H1 (cell line): ENCODE results near the gene CNOT6. TPM values are rescaled to one million over a fixed set of nuclear protein-coding genes. Genes with fewer than 3 reads are reported as not detected.

Experiments
- TBP ChIP-seq: IDR thresholded peaks from 2 replicates; pipeline ENCODE4 v1.6.1; 2011; ENCODE audit warnings: low read depth, low read length, improper control_type of control experiment
- polyA plus RNA-seq, 7 experiments: library from polyadenylated mRNA; depleted of rRNA in 3 of 7; stranded (reverse) in 5 of 7; unstranded in 2 of 7; fragments of >200 nt in 5 of 7; fragments of 200-250 nt in 2 of 7; gene quantifications; 1 replicate in 5 of 7; 2 replicates in 1 of 7; 4 replicates in 1 of 7; pipeline versions ENCODE4 v1.2.1 to v1.2.3, GENCODE V29; 2011 to 2013; ENCODE audit warnings: missing spikeins in 2 of 7, mixed read lengths in 2 of 7
- total RNA-seq: library from RNA; stranded (reverse); fragmentation: NEBNext Ultra II Directional; extraction: Animal tissue kit (Norgen Biotek cat#: 25700); gene quantifications from 2 replicates; pipeline ENCODE4 v1.2.1, GENCODE V29; 2021
- TF ChIP-seq, protein P1 (sequence below): fragments of 300-600 bp; sonication (generic); IDR thresholded peaks from 2 replicates; pipeline ENCODE4 v1.7.1; 2012; ENCODE audit warnings: low read length, moderate library complexity, mild to moderate bottlenecking, inconsistent platforms; ENCODE audit not compliant: insufficient replicate concordance

CNOT6 gene
- total and polyA plus RNA-seq, 2 of the 8 experiments (the other 6 are each of a cell fraction or from before 2014, with no cell fraction given) = 10.7 to 45.4 TPM

DNA sequence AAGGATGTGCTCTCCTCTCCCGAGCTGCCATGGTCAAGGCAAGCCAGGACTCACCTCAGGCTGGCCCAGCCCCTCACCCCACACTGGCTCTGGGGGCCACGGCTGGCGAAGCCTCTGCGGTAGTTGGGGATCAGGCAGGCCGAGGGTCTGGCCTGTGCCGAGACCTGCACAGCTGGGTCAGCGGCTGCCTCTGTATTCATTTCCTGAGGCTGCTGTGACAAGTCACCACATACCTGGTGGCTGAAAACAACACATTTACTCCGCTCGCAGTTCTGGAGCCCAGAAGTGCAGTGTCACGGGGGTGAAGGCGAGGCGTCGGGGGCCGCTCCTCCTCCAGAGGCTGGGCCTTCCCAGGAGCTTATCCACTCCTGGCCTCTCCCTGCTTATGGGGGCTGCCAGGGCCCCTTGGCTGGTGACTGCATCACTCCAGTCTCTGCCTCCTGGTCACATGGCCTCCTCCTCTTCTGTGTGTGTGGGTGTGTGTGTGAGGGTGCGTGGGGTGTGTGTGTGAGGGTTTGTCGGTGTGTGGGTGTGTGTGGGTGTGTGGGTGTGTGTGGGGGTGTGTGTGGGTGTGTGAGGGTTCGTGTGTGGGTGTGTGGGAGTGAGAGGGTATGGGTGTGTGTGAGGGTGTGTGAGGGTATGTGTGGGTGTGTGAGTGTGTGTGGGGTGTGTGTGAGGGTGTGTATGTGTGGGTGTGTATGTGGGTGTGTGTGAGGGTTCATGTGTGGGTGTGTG lies 100.3 kb downstream of the CNOT6 start (continued):
- TF ChIP-seq TBP = no peak
- TF ChIP-seq, protein P1, sequence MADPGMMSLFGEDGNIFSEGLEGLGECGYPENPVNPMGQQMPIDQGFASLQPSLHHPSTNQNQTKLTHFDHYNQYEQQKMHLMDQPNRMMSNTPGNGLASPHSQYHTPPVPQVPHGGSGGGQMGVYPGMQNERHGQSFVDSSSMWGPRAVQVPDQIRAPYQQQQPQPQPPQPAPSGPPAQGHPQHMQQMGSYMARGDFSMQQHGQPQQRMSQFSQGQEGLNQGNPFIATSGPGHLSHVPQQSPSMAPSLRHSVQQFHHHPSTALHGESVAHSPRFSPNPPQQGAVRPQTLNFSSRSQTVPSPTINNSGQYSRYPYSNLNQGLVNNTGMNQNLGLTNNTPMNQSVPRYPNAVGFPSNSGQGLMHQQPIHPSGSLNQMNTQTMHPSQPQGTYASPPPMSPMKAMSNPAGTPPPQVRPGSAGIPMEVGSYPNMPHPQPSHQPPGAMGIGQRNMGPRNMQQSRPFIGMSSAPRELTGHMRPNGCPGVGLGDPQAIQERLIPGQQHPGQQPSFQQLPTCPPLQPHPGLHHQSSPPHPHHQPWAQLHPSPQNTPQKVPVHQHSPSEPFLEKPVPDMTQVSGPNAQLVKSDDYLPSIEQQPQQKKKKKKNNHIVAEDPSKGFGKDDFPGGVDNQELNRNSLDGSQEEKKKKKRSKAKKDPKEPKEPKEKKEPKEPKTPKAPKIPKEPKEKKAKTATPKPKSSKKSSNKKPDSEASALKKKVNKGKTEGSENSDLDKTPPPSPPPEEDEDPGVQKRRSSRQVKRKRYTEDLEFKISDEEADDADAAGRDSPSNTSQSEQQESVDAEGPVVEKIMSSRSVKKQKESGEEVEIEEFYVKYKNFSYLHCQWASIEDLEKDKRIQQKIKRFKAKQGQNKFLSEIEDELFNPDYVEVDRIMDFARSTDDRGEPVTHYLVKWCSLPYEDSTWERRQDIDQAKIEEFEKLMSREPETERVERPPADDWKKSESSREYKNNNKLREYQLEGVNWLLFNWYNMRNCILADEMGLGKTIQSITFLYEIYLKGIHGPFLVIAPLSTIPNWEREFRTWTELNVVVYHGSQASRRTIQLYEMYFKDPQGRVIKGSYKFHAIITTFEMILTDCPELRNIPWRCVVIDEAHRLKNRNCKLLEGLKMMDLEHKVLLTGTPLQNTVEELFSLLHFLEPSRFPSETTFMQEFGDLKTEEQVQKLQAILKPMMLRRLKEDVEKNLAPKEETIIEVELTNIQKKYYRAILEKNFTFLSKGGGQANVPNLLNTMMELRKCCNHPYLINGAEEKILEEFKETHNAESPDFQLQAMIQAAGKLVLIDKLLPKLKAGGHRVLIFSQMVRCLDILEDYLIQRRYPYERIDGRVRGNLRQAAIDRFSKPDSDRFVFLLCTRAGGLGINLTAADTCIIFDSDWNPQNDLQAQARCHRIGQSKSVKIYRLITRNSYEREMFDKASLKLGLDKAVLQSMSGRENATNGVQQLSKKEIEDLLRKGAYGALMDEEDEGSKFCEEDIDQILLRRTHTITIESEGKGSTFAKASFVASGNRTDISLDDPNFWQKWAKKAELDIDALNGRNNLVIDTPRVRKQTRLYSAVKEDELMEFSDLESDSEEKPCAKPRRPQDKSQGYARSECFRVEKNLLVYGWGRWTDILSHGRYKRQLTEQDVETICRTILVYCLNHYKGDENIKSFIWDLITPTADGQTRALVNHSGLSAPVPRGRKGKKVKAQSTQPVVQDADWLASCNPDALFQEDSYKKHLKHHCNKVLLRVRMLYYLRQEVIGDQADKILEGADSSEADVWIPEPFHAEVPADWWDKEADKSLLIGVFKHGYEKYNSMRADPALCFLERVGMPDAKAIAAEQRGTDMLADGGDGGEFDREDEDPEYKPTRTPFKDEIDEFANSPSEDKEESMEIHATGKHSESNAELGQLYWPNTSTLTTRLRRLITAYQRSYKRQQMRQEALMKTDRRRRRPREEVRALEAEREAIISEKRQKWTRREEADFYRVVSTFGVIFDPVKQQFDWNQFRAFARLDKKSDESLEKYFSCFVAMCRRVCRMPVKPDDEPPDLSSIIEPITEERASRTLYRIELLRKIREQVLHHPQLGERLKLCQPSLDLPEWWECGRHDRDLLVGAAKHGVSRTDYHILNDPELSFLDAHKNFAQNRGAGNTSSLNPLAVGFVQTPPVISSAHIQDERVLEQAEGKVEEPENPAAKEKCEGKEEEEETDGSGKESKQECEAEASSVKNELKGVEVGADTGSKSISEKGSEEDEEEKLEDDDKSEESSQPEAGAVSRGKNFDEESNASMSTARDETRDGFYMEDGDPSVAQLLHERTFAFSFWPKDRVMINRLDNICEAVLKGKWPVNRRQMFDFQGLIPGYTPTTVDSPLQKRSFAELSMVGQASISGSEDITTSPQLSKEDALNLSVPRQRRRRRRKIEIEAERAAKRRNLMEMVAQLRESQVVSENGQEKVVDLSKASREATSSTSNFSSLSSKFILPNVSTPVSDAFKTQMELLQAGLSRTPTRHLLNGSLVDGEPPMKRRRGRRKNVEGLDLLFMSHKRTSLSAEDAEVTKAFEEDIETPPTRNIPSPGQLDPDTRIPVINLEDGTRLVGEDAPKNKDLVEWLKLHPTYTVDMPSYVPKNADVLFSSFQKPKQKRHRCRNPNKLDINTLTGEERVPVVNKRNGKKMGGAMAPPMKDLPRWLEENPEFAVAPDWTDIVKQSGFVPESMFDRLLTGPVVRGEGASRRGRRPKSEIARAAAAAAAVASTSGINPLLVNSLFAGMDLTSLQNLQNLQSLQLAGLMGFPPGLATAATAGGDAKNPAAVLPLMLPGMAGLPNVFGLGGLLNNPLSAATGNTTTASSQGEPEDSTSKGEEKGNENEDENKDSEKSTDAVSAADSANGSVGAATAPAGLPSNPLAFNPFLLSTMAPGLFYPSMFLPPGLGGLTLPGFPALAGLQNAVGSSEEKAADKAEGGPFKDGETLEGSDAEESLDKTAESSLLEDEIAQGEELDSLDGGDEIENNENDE = no peak
- TF ChIP-seq, all 59 proteins: peak for 0
